GM12801 (cell line): ENCODE measurements around the gene TP53I11.

Experiments
- TF ChIP-seq, protein P1 (sequence below): IDR thresholded peaks from one replicate; pipeline ENCODE4 v1.5.1; 2011; ENCODE audit warnings: control low read depth; ENCODE audit not compliant: insufficient read length; ENCODE audit errors: extremely low read depth

TP53I11 gene

DNA sequence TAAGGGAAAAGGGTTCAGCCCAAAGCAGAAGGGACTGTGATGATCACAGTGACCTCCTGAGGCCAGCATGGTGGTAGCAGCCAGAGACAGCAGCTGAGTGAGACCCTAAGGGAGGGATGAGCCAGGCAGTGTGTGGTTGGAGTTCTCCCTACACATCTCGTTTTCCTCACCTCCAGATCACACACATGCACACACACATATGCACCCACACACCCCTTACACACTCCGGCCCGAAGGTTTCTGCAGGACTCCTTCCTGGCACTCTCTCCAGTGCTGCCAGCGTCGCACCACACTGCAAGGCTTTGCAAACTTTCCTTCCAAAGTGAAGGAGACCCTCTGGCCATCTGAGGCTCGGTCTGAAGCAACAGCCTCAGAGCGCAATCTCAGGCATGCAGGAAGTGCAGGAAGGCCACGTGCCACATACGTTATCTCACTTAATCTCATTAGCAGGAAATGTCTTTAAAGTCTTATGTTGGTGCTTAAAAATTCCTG, 26.9 kb upstream of the TP53I11 start:
- TF ChIP-seq, protein P1, sequence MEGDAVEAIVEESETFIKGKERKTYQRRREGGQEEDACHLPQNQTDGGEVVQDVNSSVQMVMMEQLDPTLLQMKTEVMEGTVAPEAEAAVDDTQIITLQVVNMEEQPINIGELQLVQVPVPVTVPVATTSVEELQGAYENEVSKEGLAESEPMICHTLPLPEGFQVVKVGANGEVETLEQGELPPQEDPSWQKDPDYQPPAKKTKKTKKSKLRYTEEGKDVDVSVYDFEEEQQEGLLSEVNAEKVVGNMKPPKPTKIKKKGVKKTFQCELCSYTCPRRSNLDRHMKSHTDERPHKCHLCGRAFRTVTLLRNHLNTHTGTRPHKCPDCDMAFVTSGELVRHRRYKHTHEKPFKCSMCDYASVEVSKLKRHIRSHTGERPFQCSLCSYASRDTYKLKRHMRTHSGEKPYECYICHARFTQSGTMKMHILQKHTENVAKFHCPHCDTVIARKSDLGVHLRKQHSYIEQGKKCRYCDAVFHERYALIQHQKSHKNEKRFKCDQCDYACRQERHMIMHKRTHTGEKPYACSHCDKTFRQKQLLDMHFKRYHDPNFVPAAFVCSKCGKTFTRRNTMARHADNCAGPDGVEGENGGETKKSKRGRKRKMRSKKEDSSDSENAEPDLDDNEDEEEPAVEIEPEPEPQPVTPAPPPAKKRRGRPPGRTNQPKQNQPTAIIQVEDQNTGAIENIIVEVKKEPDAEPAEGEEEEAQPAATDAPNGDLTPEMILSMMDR = no peak

DNA sequence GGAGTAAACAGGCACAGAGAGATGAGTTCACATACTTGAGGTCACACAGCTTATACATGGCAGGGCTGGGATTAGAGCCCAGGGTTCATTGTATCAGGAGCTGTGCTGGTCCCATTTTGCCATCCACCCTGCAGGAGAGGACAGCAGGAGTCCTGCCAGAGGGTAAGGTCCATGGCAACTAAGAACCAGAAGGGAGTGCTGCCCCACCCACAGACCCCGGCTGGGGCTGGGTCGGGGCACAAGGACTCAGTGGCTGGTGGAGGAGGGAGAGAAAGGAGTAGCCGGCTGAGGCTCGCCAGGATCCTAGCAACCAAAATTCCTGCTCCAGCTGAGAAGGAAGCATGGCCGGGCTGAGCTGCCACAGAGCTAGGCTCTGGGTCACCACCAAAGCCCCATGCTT, 25.9 kb upstream of the TP53I11 start:
- TF ChIP-seq, protein P1 = no peak

DNA sequence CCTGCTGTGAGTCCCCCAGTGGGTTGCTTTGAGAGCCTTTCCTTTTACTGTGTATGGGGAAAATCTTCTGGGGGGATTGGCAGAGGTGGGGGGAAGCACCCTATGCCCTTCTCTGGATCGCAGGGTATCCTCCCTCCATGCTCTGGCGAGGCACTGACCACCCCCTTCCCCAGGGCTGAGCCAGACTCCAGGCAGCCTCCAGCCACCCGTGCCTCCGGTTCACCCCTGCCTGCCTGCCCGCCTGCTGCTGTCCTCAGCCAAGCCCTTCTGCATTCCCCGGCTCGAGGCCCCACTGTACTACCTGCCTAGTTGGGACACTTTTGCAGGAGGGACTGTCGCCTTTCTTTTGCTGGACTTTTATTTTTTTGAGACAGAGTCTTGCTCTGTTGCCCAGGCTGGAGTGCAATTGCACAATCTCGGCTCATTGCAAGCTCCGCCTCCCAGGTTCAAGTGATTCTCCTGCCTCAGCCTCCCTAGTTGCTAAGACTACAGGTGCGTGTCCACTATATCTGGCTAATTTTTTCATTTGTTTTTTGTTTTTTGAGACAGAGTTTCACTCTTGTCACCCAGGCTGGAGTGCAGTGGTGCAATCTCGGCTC, 23.8 kb upstream of the TP53I11 start:
- TF ChIP-seq, protein P1 = no peak

DNA sequence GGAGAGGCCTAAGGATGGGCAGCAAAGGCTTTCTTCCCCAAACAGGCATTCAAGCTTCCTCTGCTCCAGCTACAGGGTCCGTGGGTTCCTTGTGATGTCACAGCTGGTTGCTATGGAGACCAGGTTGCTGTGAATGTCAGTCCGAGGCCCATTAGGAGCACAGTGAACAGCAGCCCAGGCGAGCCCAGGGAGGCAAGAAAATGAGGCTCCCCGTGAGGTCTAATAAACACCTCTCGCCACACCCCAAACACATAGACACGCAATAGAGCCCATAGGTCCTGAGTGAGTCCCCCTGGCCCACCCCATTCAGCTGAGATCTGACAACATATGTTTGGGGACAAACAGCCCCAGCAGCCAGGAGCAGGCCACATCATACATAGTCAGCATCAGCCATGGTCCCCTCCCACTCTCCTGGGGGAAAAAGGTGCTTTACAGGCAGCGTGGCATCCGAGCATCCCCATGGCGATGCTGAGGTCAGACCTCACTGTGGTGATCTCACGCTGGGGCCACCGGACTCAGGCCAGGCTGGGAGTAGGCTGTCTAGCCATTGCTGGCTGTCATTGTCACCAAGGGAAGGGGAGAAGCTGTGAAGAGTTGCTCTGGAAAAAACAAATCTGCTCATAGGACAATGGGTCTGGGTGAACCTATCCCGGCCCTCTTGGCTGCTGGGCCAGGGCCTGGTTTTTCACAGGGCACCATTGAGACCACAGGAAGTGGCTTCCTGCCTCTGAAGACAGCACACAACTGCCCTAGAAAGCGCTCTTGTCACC, 23.1 kb upstream of the TP53I11 start:
- TF ChIP-seq, protein P1 = no peak

DNA sequence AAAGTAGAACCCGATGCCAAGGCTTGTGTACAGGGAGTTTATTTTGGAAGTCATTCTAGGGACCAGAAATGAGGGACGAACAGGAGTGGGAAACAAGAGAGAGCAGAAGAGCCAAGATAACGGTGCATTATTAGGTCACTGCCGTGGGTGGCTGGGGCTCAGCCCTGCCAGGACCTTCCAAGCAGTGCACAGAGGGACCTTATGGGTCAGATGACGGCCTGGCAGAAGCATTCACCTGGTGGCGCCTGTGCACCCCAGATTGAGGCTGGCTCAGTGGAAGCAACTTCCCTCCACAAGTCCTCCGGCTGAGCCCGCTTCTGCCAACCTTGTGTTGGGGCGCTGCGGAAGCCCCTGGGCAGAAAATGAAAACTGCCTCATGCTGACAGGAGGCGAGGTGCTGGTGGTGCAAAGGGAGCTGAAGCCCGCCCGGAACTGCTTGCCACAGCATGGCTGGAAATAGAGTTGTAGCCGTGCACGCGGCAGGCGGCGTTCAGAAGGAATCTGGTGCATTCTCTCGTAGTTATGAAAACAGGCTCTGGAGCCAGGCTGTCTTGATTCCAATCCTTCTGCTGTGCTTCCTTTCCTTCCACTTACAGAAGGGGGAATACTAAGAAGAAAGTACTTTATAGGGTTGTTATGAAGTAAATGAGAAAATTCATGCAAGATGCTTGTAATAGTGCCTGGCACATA, 22.2 kb upstream of the TP53I11 start:
- TF ChIP-seq, protein P1 = no peak

DNA sequence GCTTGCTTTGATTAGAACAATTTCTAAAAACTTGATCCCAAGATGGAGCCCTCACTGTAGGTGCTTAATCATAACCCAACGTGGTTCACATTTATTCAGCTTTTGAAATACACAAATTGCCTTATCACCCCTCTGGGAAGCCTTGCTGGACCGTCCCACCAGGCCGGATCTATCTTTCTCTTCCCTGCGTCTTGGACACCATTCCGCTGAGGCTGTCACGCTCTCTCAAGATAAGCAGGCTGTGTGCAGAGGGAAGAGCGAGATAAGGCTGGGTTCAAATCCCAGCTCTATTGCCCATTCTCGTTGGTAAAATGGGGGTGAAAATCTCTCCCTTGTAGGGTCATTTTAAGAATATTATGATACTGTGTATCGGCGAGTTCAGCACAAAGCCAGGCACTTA, 20.5 kb upstream of the TP53I11 start:
- TF ChIP-seq, protein P1 = no peak

DNA sequence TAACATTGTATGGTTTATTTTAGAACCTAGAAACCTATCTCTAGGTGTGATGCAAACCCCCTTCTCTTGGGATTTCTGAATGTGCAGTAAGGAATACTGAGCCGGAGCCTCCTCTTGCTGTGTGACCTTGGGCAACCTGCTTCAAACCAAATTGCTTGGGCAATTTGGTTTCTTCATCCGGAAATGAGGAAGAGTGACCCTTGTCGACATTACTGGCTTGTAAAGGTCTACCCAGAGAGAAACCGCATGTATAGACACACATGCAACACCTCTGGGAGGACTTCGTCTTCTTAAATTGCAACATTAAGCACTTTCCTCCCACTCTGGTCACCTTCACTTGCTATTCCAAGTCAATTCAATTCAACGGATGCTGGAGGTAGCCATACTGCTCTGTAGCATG, 19.6 kb upstream of the TP53I11 start:
- TF ChIP-seq, protein P1 = no peak
